ENCODE measurements around the gene WDR53. TPM values are rescaled to one million over a fixed set of nuclear protein-coding genes. Genes with fewer than 3 reads are reported as not detected.

The WDR53 gene
- polyA plus RNA-seq, 2 of the 4 experiments (the other 2 are of a cell fraction), result 10.8 to 12.0 TPM

GRCh38 chr3:196608693-196609092 is 40.3 kb upstream of the WDR53 start (continued):
- TF ChIP-seq HMGXB4 (CRISPR knock-in tag; IDR thresholded peaks at IDR 0.05; ENCODE audit: borderline replicate concordance), result no peak
- no peak for TF ChIP-seq RAD21 (conservative IDR thresholded peaks at IDR 0.05 in 1 of 2, IDR thresholded peaks at IDR 0.05 in 1 of 2)
- no peak for TF ChIP-seq CBX2 (IDR thresholded peaks at IDR 0.05; ENCODE audit: borderline replicate concordance, low read depth)

GRCh38 chr3:196604548-196604947 is 36.2 kb upstream of the WDR53 start:
- H3K4me3 ChIP-seq, result no peak overlapping the region
- H3K4me2 ChIP-seq, result no peak overlapping the region
- WGBS (ENCODE audit: missing lambda C conversion rate), result 72% methylated on average over 7 of the region's 13 CpGs
- CTCF ChIA-PET, result interaction anchor here (0.5 to 2.7 kb wide), 2 partner anchors 71 to 80 kb away, joined by 4 to 10 read pairs; no protein-coding TSS in a partner anchor
- DNase-seq (ENCODE audit: low read depth in 1 of 2, low spot score in 1 of 2) (no peak), ATAC-seq (no peak), FAIRE-seq (no peak)
- TF ChIP-seq HOXB5 (CRISPR knock-in tag; IDR thresholded peaks at IDR 0.05) (no peak), MAZ (IDR thresholded peaks at IDR 0.05; ENCODE audit: borderline replicate concordance, low read depth, low read length) (no peak), BHLHE40 (IDR thresholded peaks at IDR 0.05; ENCODE audit: low read depth, low read length) (no peak), HDAC2 (IDR thresholded peaks at IDR 0.05) (no peak), REST (IDR thresholded peaks at IDR 0.05) (no peak), CHD4 (IDR thresholded peaks at IDR 0.05; ENCODE audit: borderline replicate concordance) (no peak), ELK1 (IDR thresholded peaks at IDR 0.05; ENCODE audit: low read depth, low read length) (no peak), SMC3 (IDR thresholded peaks at IDR 0.05) (no peak), KDM5A (IDR thresholded peaks at IDR 0.05) (no peak), RCOR1 (IDR thresholded peaks at IDR 0.05; ENCODE audit: low read depth, low read length) (no peak), FOSL2 (IDR thresholded peaks at IDR 0.05) (no peak), FOSL2 (CRISPR knock-in tag; IDR thresholded peaks at IDR 0.05) (no peak), MYC (IDR thresholded peaks at IDR 0.05; ENCODE audit: borderline replicate concordance, low read length) (no peak), CEBPB (IDR thresholded peaks at IDR 0.05) (no peak), HEYL (CRISPR knock-in tag; IDR thresholded peaks at IDR 0.05) (no peak), POLR2AphosphoS2 (conservative IDR thresholded peaks at IDR 0.05; ENCODE audit: low read length) (no peak), MAX (IDR thresholded peaks at IDR 0.05) (no peak), NFE2L2 (conservative IDR thresholded peaks at IDR 0.05; ENCODE audit: low read length) (no peak), ZSCAN20 (CRISPR knock-in tag; IDR thresholded peaks at IDR 0.05) (no peak), RFX5 (IDR thresholded peaks at IDR 0.05) (no peak), HOXA7 (CRISPR knock-in tag; IDR thresholded peaks at IDR 0.05) (no peak)
- POLR2A ChIA-PET, result no interaction called here
- no peaks in the 10 kb centered on the region for H3K9me3 ChIP-seq
- H3K4me1 ChIP-seq, result peaks cover 2% of the 10 kb centered on the region; the same call in 1 of the 3 replicates
- no peak overlapping the region for H3K27ac ChIP-seq
